HEK293 (cell line): ENCODE results near the gene CLPSL2.

Experiments used
- CTCF ChIA-PET: fragments of 350-600 bp; formaldehyde crosslinking; extraction: SDS; loops from one replicate; lab custom pipeline; 2021; ENCODE audit warnings: antibody characterized with exemption; lab: Yijun Ruan, JAX
- POLR2A ChIA-PET: fragments of 300-600 bp; formaldehyde crosslinking; extraction: SDS; loops from one replicate; lab custom pipeline; 2020; ENCODE audit warnings: antibody characterized with exemption, inconsistent platforms; lab: Yijun Ruan, JAX
- H3K27ac ChIP-seq: fragments of 200-500 bp; sonication (Bioruptor generic); 2 replicates; pipeline ENCODE4 v1.5.1; 2014; ENCODE audit warnings: low read depth, low read length, control low read depth, inconsistent platforms; ENCODE audit errors: extremely low read depth
- H3K36me3 ChIP-seq, 2 experiments: fragments of 200-500 bp in 1 of 2; sonication (Bioruptor generic) in 1 of 2; 1 replicate in 1 of 2; 2 replicates in 1 of 2; pipeline ENCODE4 v1.5.1; 2014 to 2017; ENCODE audit warnings: inconsistent platforms in 2 of 2, low read length in 2 of 2; ENCODE audit not compliant: control insufficient read depth in 2 of 2, insufficient read depth in 1 of 2
- H3K4me1 ChIP-seq: fragments of 200-500 bp; sonication (Bioruptor generic); 2 replicates; pipeline ENCODE4 v1.5.1; 2014; ENCODE audit warnings: mild to moderate bottlenecking, low read length, inconsistent platforms; ENCODE audit not compliant: control insufficient read depth, insufficient read depth
- H3K4me3 ChIP-seq: 2 replicates; pipeline ENCODE4 v1.5.1; 2011; ENCODE audit warnings: low read depth, mild to moderate bottlenecking, control low read depth, low read length, moderate library complexity
- H3K9me3 ChIP-seq: fragments of 200-500 bp; sonication (Bioruptor generic); 2 replicates; pipeline ENCODE4 v1.5.1; 2014; ENCODE audit warnings: low read depth, low read length, inconsistent platforms; ENCODE audit not compliant: control insufficient read depth, insufficient read depth
- BCL11A ChIP-seq: fragments of 450-650 bp; formaldehyde crosslinking; IDR thresholded peaks from 2 replicates; pipeline ENCODE4 v1.5.1; 2016; ENCODE audit warnings: low read depth, missing biosample characterization, missing genetic modification characterization
- GLIS1 ChIP-seq: fragments of 450-650 bp; formaldehyde crosslinking; IDR thresholded peaks from 2 replicates; pipeline ENCODE4 v1.5.1; 2016; ENCODE audit warnings: missing biosample characterization, missing genetic modification characterization
- KLF16 ChIP-seq: fragments of 450-650 bp; formaldehyde crosslinking; IDR thresholded peaks from 2 replicates; pipeline ENCODE4 v1.5.1; 2017; ENCODE audit warnings: missing biosample characterization, missing genetic modification characterization
- KLF9 ChIP-seq: fragments of 450-650 bp; formaldehyde crosslinking; IDR thresholded peaks from 2 replicates; pipeline ENCODE4 v1.5.1; 2016; ENCODE audit warnings: missing biosample characterization, missing genetic modification characterization, low read depth
- MZF1 ChIP-seq: fragments of 450-650 bp; formaldehyde crosslinking; IDR thresholded peaks from 2 replicates; pipeline ENCODE4 v1.5.1; 2017; ENCODE audit warnings: missing biosample characterization, missing genetic modification characterization, borderline replicate concordance
- PRDM10 ChIP-seq: fragments of 450-650 bp; formaldehyde crosslinking; IDR thresholded peaks from 2 replicates; pipeline ENCODE4 v1.5.1; 2016; ENCODE audit warnings: missing biosample characterization, missing genetic modification characterization
- SETDB1 ChIP-seq: IDR thresholded peaks from one replicate; pipeline ENCODE4 v1.6.1; 2017; ENCODE audit warnings: mild to moderate bottlenecking, low read length, moderate library complexity, mixed read lengths; ENCODE audit not compliant: insufficient read length
- SP3 ChIP-seq: fragments of 450-650 bp; formaldehyde crosslinking; IDR thresholded peaks from 2 replicates; pipeline ENCODE4 v1.5.1; 2016; ENCODE audit warnings: missing biosample characterization, missing genetic modification characterization
- SP7 ChIP-seq: fragments of 450-650 bp; formaldehyde crosslinking; IDR thresholded peaks from 2 replicates; pipeline ENCODE4 v1.5.1; 2016; ENCODE audit warnings: missing biosample characterization, missing genetic modification characterization
- ZBTB1 ChIP-seq: fragments of 450-650 bp; formaldehyde crosslinking; IDR thresholded peaks from 2 replicates; pipeline ENCODE4 v1.5.1; 2016; ENCODE audit warnings: missing biosample characterization, missing genetic modification characterization
- ZFP69B ChIP-seq: fragments of 450-650 bp; formaldehyde crosslinking; IDR thresholded peaks from 2 replicates; pipeline ENCODE4 v1.5.1; 2016; ENCODE audit warnings: missing biosample characterization, missing genetic modification characterization
- ZNF146 ChIP-seq: fragments of 450-650 bp; formaldehyde crosslinking; IDR thresholded peaks from 2 replicates; pipeline ENCODE4 v1.5.1; 2016; ENCODE audit warnings: missing biosample characterization, missing genetic modification characterization
- ZNF19 ChIP-seq: fragments of 450-650 bp; formaldehyde crosslinking; IDR thresholded peaks from 2 replicates; pipeline ENCODE4; 2016; ENCODE audit warnings: missing biosample characterization, missing genetic modification characterization, low read depth
- ZNF2 ChIP-seq: fragments of 450-650 bp; formaldehyde crosslinking; IDR thresholded peaks from 2 replicates; pipeline ENCODE4 v1.5.1; 2016; ENCODE audit warnings: missing biosample characterization, missing genetic modification characterization
- ZNF221 ChIP-seq: fragments of 450-650 bp; formaldehyde crosslinking; IDR thresholded peaks from 2 replicates; pipeline ENCODE4 v1.5.1; 2017; ENCODE audit warnings: missing biosample characterization, missing genetic modification characterization, borderline replicate concordance
- ZNF311 ChIP-seq: fragments of 450-650 bp; formaldehyde crosslinking; IDR thresholded peaks from 2 replicates; pipeline ENCODE4 v1.5.1; 2017; ENCODE audit warnings: missing biosample characterization, missing genetic modification characterization, borderline replicate concordance
- ZNF600 ChIP-seq: fragments of 450-650 bp; formaldehyde crosslinking; IDR thresholded peaks from 2 replicates; pipeline ENCODE4 v1.5.1; 2016; ENCODE audit warnings: missing biosample characterization, missing genetic modification characterization
- ZNF624 ChIP-seq: fragments of 450-650 bp; formaldehyde crosslinking; IDR thresholded peaks from 2 replicates; pipeline ENCODE4 v1.5.1; 2017; ENCODE audit warnings: missing biosample characterization, missing genetic modification characterization
- ZNF654 ChIP-seq: fragments of 450-650 bp; formaldehyde crosslinking; IDR thresholded peaks from 2 replicates; pipeline ENCODE4 v1.5.1; 2016; ENCODE audit warnings: low read depth, missing biosample characterization, missing genetic modification characterization
- ZNF707 ChIP-seq: fragments of 450-650 bp; formaldehyde crosslinking; IDR thresholded peaks from 2 replicates; pipeline ENCODE4 v1.5.1; 2016; ENCODE audit warnings: missing biosample characterization, missing genetic modification characterization
- ZNF830 ChIP-seq: fragments of 450-650 bp; IDR thresholded peaks from 2 replicates; pipeline ENCODE4 v1.5.0; 2018; ENCODE audit warnings: missing biosample characterization, missing genetic modification characterization, low read depth, mild to moderate bottlenecking, moderate library complexity
- TF ChIP-seq, protein P1 (sequence below): fragments of 450-650 bp; IDR thresholded peaks from 2 replicates; pipeline ENCODE4 v1.5.1; 2018; ENCODE audit warnings: missing biosample characterization, mild to moderate bottlenecking, missing genetic modification characterization
- TF ChIP-seq, protein P2 (sequence below): sonication (generic); formaldehyde crosslinking; IDR thresholded peaks from 2 replicates; pipeline ENCODE4 v1.8.1; 2022; ENCODE audit warnings: mild to moderate bottlenecking, moderate library complexity, missing genetic modification reagents
- TF ChIP-seq, protein P3 (sequence below): fragments of 450-650 bp; IDR thresholded peaks from 2 replicates; pipeline ENCODE4 v1.5.1; 2018; ENCODE audit warnings: missing biosample characterization, missing genetic modification characterization

The CLPSL2 gene

GRCh38 chr6:35730745-35731413, 45.5 kb upstream of the CLPSL2 start (continued):
- peak; percentile 83 for TF ChIP-seq ZNF600

GRCh38 chr6:35731414-35731735, 45.0 kb upstream of the CLPSL2 start:
- CTCF ChIA-PET, result interaction anchor here (1.3 to 4.2 kb wide), 3 partner anchors 47 to 147 kb away, joined by 3 to 39 read pairs (median 7); no protein-coding TSS in a partner anchor
- no peaks in the 10 kb centered on the region for H3K9me3 ChIP-seq
- TF ChIP-seq ZNF624 (tag by site-specific recombination), result no peak
- no peak for TF ChIP-seq ZNF654 (tag by site-specific recombination)
- TF ChIP-seq ZNF311, result no peak
- TF ChIP-seq, protein P1, sequence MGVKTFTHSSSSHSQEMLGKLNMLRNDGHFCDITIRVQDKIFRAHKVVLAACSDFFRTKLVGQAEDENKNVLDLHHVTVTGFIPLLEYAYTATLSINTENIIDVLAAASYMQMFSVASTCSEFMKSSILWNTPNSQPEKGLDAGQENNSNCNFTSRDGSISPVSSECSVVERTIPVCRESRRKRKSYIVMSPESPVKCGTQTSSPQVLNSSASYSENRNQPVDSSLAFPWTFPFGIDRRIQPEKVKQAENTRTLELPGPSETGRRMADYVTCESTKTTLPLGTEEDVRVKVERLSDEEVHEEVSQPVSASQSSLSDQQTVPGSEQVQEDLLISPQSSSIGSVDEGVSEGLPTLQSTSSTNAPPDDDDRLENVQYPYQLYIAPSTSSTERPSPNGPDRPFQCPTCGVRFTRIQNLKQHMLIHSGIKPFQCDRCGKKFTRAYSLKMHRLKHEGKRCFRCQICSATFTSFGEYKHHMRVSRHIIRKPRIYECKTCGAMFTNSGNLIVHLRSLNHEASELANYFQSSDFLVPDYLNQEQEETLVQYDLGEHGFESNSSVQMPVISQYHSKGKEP (tag by site-specific recombination), result no peak
- TF ChIP-seq, protein P2, sequence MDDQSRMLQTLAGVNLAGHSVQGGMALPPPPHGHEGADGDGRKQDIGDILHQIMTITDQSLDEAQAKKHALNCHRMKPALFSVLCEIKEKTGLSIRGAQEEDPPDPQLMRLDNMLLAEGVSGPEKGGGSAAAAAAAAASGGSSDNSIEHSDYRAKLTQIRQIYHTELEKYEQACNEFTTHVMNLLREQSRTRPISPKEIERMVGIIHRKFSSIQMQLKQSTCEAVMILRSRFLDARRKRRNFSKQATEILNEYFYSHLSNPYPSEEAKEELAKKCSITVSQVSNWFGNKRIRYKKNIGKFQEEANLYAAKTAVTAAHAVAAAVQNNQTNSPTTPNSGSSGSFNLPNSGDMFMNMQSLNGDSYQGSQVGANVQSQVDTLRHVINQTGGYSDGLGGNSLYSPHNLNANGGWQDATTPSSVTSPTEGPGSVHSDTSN (CRISPR knock-in tag), result no peak
- no peak for TF ChIP-seq ZNF19 (tag by site-specific recombination)
- TF ChIP-seq SP7, result no peak
- peak; percentile 14; the same call in 1 of the 2 replicates for TF ChIP-seq KLF16
- peak; percentile 78; the same call in 1 of the 2 replicates for TF ChIP-seq KLF9 (tag by site-specific recombination)
- TF ChIP-seq MZF1 (tag by site-specific recombination), result no peak
- TF ChIP-seq SP3 (tag by site-specific recombination), result no peak; the same call in 1 of the 2 replicates
- 0 out of 2 replicates have a peak, but pooled peaks have one; percentile 68 for TF ChIP-seq PRDM10 (tag by site-specific recombination)
- peak; percentile 75; the same call in 1 of the 2 replicates for TF ChIP-seq BCL11A
- TF ChIP-seq ZNF221 (tag by site-specific recombination), result no peak
- no peak for TF ChIP-seq SETDB1
- no peak for TF ChIP-seq ZNF146 (tag by site-specific recombination)
- no peak for TF ChIP-seq ZNF707 (tag by site-specific recombination)
- peak; percentile 65 for TF ChIP-seq GLIS1 (tag by site-specific recombination)
- no peak for TF ChIP-seq ZNF830
- TF ChIP-seq ZBTB1 (tag by site-specific recombination), result peak; percentile 33; the same call in 1 of the 2 replicates
- no peak for TF ChIP-seq ZNF2 (tag by site-specific recombination)
- TF ChIP-seq, protein P3, sequence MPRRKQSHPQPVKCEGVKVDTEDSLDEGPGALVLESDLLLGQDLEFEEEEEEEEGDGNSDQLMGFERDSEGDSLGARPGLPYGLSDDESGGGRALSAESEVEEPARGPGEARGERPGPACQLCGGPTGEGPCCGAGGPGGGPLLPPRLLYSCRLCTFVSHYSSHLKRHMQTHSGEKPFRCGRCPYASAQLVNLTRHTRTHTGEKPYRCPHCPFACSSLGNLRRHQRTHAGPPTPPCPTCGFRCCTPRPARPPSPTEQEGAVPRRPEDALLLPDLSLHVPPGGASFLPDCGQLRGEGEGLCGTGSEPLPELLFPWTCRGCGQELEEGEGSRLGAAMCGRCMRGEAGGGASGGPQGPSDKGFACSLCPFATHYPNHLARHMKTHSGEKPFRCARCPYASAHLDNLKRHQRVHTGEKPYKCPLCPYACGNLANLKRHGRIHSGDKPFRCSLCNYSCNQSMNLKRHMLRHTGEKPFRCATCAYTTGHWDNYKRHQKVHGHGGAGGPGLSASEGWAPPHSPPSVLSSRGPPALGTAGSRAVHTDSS (tag by site-specific recombination), result peak; percentile 91
- TF ChIP-seq ZFP69B (tag by site-specific recombination), result 0 out of 2 replicates have a peak, but pooled peaks have one; percentile 79
- H3K4me1 ChIP-seq, result peaks cover 18% of the 10 kb centered on the region
- peak overlapping the region; percentile 79 for H3K27ac ChIP-seq
- POLR2A ChIA-PET, result interaction anchor here (1.5 kb wide), 1 partner anchor 44 kb away, joined by 4 read pairs; no protein-coding TSS in a partner anchor
- no peaks in the 10 kb centered on the region for H3K36me3 ChIP-seq
- peak overlapping the region; percentile 68 for H3K4me3 ChIP-seq
